ENCODE results near the gene COQ5. TPM values are rescaled to one million over a fixed set of nuclear protein-coding genes. Genes with fewer than 3 reads are reported as not detected.
"Not testable (repeated sequence)": the region's sequence is repeated elsewhere in the genome, so short reads cannot be mapped to it uniquely, and the experiment has no call there.

COQ5 gene
- polyA plus RNA-seq, 4 donors, result 33.2 to 50.8 (median 41.4) TPM

DNA sequence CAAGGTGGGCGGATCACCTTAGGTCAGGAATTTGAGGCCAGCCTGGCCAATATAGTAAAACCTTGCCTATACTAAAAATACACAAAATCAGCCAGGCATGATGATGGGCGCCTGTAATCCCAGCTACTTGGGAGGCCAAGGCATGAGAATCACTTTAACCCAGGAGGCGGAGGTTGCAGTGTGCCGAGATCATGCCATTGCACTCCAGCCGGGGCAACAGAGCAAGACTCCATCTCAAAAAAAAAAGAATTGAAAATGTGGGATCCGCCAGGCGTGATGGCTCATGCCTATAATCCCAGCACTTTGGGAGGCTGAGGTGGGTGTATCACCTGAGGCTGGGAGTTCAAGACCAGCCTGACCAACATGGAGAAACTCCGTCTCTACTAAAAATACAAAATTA lies 9.6 kb downstream of the COQ5 start:
- not testable (repeated sequence) for FAIRE-seq
- 95 to 99% (median 97%) methylated on average over 7 to 8 of the region's 8 CpGs for whole genome bisulfite sequencing, 3 donors

DNA sequence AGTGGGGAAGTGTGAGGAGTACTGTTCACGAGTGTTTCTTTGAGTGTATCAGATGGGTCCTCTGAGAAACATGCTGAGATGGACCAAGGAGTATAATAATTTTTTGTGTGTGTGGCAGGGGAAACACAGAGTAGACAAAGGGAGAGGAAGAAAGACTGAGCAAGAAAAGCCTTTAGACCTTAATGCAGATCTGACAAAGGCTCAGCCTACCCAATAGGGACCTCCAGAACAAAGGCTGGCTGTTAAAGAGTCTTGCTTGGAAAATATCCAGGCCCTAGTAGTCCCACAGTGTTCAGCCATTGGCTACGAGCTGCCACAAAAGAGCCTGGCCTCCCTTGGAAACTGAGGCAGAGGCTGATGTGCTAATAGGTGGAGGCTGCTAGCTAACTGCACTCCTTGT lies 13.5 kb downstream of the COQ5 start:
- no peaks in the 10 kb centered on the region for H3K9me3 ChIP-seq (ENCODE audit: control insufficient read depth in 2 of 2, insufficient read depth in 1 of 2, low read depth in 1 of 2, low read length in 1 of 2)
- peaks cover 9 to 52% (median 11%) of the 10 kb centered on the region in 3 donors for H3K36me3 ChIP-seq (ENCODE audit: control insufficient read depth in 3 of 3, insufficient read depth in 2 of 3, low read depth in 1 of 3, low read length in 3 of 3)
- DNase-seq (no peak), FAIRE-seq (no peak)
- H3K4me1 ChIP-seq (ENCODE audit: control insufficient read depth in 3 of 3, insufficient read depth in 2 of 3, low read depth in 1 of 3, low read length in 2 of 3), result no peaks in the 10 kb centered on the region
- H3K4me3 ChIP-seq (ENCODE audit: low read depth in 1 of 3, low read length in 3 of 3), result no peak overlapping the region
- WGBS, 3 donors, result 91 to 96% (median 92%) methylated on average over 2 of the region's 2 CpGs
- no peaks in the 10 kb centered on the region for H3K27me3 ChIP-seq (ENCODE audit: control insufficient read depth in 3 of 3, insufficient read depth in 3 of 3, low read length in 3 of 3)
- no peak overlapping the region for H3K27ac ChIP-seq (ENCODE audit: low read depth in 1 of 3, low read length in 2 of 3)

More for the DNA sequence above, 9.6 kb downstream of the COQ5 start:
- not testable (repeated sequence) for H3K4me3 ChIP-seq (ENCODE audit: low read depth in 1 of 3, low read length in 3 of 3); DNase-seq; H3K4me1 ChIP-seq (ENCODE audit: control insufficient read depth in 3 of 3, insufficient read depth in 2 of 3, low read depth in 1 of 3, low read length in 2 of 3); H3K27ac ChIP-seq (ENCODE audit: low read depth in 1 of 3, low read length in 2 of 3); H3K27me3 ChIP-seq (ENCODE audit: control insufficient read depth in 3 of 3, insufficient read depth in 3 of 3, low read length in 3 of 3); H3K9me3 ChIP-seq (ENCODE audit: control insufficient read depth in 2 of 2, insufficient read depth in 1 of 2, low read depth in 1 of 2, low read length in 1 of 2)
- H3K36me3 ChIP-seq (ENCODE audit: control insufficient read depth in 3 of 3, insufficient read depth in 2 of 3, low read depth in 1 of 3, low read length in 3 of 3), result peaks cover 7 to 56% (median 7%) of the 10 kb centered on the region in 3 donors

DNA sequence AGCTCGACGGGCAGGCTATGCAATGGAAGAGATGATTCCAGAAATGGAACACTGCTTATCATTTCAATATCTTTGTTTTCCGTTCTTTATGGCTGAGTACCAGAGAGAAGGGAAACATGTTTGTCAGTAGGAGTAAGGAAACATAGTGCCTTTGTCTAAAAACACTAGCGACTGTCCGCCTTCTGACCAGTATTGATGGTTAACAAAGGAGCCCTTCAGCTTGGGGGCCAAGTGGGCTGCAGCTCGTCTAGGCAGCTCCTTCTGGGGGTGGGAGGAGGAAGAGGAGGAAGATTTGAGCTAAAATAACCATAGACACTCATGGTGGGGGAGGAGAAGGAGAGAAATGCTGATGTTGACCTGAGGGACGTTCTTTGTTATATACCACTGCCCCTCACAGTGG lies 15.0 kb downstream of the COQ5 start:
- 89 to 92% (median 92%) methylated on average over 7 of the region's 7 CpGs for WGBS, 3 donors
- FAIRE-seq (no peak), DNase-seq (no peak)
- no peak overlapping the region for H3K27ac ChIP-seq (ENCODE audit: low read depth in 1 of 3, low read length in 2 of 3)
- no peaks in the 10 kb centered on the region for H3K27me3 ChIP-seq (ENCODE audit: control insufficient read depth in 3 of 3, insufficient read depth in 3 of 3, low read length in 3 of 3)
- H3K4me3 ChIP-seq (ENCODE audit: low read depth in 1 of 3, low read length in 3 of 3), result no peak overlapping the region
- no peaks in the 10 kb centered on the region for H3K4me1 ChIP-seq (ENCODE audit: control insufficient read depth in 3 of 3, insufficient read depth in 2 of 3, low read depth in 1 of 3, low read length in 2 of 3)
- H3K36me3 ChIP-seq (ENCODE audit: control insufficient read depth in 3 of 3, insufficient read depth in 2 of 3, low read depth in 1 of 3, low read length in 3 of 3), result peaks cover 11 to 51% (median 15%) of the 10 kb centered on the region in 3 donors
- H3K9me3 ChIP-seq (ENCODE audit: control insufficient read depth in 2 of 2, insufficient read depth in 1 of 2, low read depth in 1 of 2, low read length in 1 of 2), result no peaks in the 10 kb centered on the region

DNA sequence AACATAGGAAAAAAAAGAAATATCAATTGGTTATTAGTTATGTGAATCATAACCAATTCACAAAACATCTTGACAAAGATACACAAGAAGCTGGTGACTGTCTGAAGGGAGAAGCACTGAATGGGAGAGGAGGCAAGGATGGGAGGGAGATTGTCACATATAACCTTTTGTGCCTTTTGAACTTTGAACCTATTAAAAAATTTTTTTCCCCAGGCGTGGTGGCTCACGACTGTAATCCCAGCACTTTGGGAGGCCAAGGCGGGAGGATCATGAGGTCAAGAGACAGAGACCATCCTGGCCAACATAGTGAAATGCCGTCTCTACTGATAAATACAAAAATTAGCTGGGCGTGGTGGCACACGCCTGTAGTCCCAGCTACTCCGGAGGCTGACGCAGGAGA lies 20.4 kb downstream of the COQ5 start:
- FAIRE-seq (no peak), DNase-seq (peak in 1 of 2 donors; percentile 8)
- Histone ChIP-seq H3K9me3 (ENCODE audit: control insufficient read depth in 2 of 2, insufficient read depth in 1 of 2, low read depth in 1 of 2, low read length in 1 of 2) (no peaks in the 10 kb centered on the region), H3K27me3 (ENCODE audit: control insufficient read depth in 3 of 3, insufficient read depth in 3 of 3, low read length in 3 of 3) (no peaks in the 10 kb centered on the region), H3K27ac (ENCODE audit: low read depth in 1 of 3, low read length in 2 of 3) (no peak overlapping the region), H3K4me1 (ENCODE audit: control insufficient read depth in 3 of 3, insufficient read depth in 2 of 3, low read depth in 1 of 3, low read length in 2 of 3) (no peaks in the 10 kb centered on the region), H3K4me3 (ENCODE audit: low read depth in 1 of 3, low read length in 3 of 3) (no peak overlapping the region), H3K36me3 (ENCODE audit: control insufficient read depth in 3 of 3, insufficient read depth in 2 of 3, low read depth in 1 of 3, low read length in 3 of 3) (peaks cover 0 to 43% (median 11%) of the 10 kb centered on the region in 3 donors)
- WGBS, 3 donors, result 68 to 88% (median 77%) methylated on average over 8 of the region's 8 CpGs

DNA sequence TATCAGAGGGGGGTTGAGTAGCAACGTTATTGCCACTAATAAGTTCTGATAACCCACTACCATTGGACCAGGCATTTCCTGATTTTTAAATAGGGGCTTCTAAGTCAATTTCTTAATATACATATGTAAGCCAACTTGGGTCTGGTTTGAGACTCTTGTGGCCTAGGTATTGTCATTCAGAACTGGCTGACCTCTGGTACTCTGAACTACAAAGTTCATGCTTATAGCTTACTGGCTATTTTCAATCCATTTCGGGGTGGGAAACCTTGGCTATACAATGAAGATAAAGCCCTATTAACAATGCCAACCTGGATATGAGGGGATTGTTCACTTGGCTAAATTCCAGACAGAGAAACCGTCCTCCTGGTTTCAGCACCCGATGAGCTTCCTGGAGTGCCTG lies 24.4 kb downstream of the COQ5 start:
- Histone ChIP-seq H3K9me3 (ENCODE audit: control insufficient read depth in 2 of 2, insufficient read depth in 1 of 2, low read depth in 1 of 2, low read length in 1 of 2) (no peaks in the 10 kb centered on the region), H3K4me1 (ENCODE audit: control insufficient read depth in 3 of 3, insufficient read depth in 2 of 3, low read depth in 1 of 3, low read length in 2 of 3) (no peaks in the 10 kb centered on the region), H3K27me3 (ENCODE audit: control insufficient read depth in 3 of 3, insufficient read depth in 3 of 3, low read length in 3 of 3) (no peaks in the 10 kb centered on the region), H3K4me3 (ENCODE audit: low read depth in 1 of 3, low read length in 3 of 3) (no peak overlapping the region), H3K27ac (ENCODE audit: low read depth in 1 of 3, low read length in 2 of 3) (no peak overlapping the region), H3K36me3 (ENCODE audit: control insufficient read depth in 3 of 3, insufficient read depth in 2 of 3, low read depth in 1 of 3, low read length in 3 of 3) (peaks cover 4 to 43% (median 11%) of the 10 kb centered on the region in 3 donors)
- 81 to 89% (median 85%) methylated on average over 4 of the region's 4 CpGs for WGBS, 3 donors
- FAIRE-seq (no peak), DNase-seq (no peak)

DNA sequence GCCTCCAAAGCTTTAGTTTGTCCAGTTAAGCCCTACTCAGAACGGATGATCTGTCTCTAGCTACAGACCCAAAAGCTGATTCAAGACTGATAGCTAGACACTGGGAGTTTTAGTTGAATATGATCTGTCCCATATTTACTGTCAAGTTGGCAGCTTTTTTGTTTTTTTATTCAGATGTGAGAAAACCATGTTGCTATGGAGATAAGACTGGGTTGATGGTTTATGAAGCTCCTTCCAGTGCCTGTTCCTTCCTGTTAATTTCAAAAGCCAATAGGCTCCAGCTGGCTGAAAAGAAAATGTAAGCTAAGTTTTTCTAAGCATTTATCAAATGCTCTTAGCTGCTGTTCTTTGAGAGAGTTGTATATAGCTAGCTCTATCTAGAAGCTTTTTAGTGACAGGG lies 28.4 kb downstream of the COQ5 start:
- no peak overlapping the region for H3K4me3 ChIP-seq (ENCODE audit: low read depth in 1 of 3, low read length in 3 of 3)
- FAIRE-seq, result no peak
- H3K27ac ChIP-seq (ENCODE audit: low read depth in 1 of 3, low read length in 2 of 3), result no peak overlapping the region
- no peaks in the 10 kb centered on the region for H3K27me3 ChIP-seq (ENCODE audit: control insufficient read depth in 3 of 3, insufficient read depth in 3 of 3, low read length in 3 of 3)
- H3K9me3 ChIP-seq (ENCODE audit: control insufficient read depth in 2 of 2, insufficient read depth in 1 of 2, low read depth in 1 of 2, low read length in 1 of 2), result no peaks in the 10 kb centered on the region
- no peak for DNase-seq
- peaks cover 0 to 5% (median 0%) of the 10 kb centered on the region in 3 donors for H3K4me1 ChIP-seq (ENCODE audit: control insufficient read depth in 3 of 3, insufficient read depth in 2 of 3, low read depth in 1 of 3, low read length in 2 of 3)
- peaks cover 4 to 24% (median 9%) of the 10 kb centered on the region in 3 donors for H3K36me3 ChIP-seq (ENCODE audit: control insufficient read depth in 3 of 3, insufficient read depth in 2 of 3, low read depth in 1 of 3, low read length in 3 of 3)
- 70 to 79% (median 72%) methylated on average over 1 of the region's 1 CpG for WGBS, 3 donors

DNA sequence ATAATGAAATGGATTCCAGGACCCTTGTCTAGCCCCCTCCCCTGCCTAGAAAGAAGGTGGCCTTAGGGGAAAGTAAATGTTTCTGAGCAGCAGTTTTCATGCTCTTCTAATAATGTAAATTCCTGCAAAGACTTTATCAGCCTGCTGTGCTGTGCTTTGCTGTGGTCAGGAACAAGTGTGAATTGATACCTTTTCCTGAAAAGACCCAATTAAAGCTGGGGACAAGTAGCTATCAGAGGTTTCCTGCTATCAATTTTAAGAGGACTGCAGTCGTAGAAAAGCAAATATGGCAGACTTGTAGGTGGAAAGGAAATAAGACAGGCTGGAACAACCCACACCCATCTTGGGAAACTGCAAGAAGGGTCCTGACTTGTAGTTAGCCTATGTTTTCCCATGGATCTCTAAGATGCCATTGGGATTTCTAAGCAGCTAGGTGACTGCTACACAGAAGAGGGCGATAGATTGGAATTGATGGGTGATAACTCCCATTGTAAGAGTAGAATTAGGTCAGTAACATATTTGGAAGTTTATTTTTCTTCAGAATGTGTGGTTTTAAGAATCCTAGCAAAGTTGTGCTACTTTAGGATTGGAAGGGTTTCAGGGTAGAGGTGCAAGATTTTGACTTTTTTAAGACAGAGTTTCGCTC lies 30.0 kb downstream of the COQ5 start:
- Histone ChIP-seq H3K27ac (ENCODE audit: low read depth in 1 of 3, low read length in 2 of 3) (no peak overlapping the region), H3K9me3 (ENCODE audit: control insufficient read depth in 2 of 2, insufficient read depth in 1 of 2, low read depth in 1 of 2, low read length in 1 of 2) (no peaks in the 10 kb centered on the region), H3K36me3 (ENCODE audit: control insufficient read depth in 3 of 3, insufficient read depth in 2 of 3, low read depth in 1 of 3, low read length in 3 of 3) (peaks cover 4 to 18% (median 4%) of the 10 kb centered on the region in 3 donors), H3K4me3 (ENCODE audit: low read depth in 1 of 3, low read length in 3 of 3) (no peak overlapping the region), H3K4me1 (ENCODE audit: control insufficient read depth in 3 of 3, insufficient read depth in 2 of 3, low read depth in 1 of 3, low read length in 2 of 3) (peaks cover 0 to 14% (median 0%) of the 10 kb centered on the region in 3 donors), H3K27me3 (ENCODE audit: control insufficient read depth in 3 of 3, insufficient read depth in 3 of 3, low read length in 3 of 3) (no peaks in the 10 kb centered on the region)
- no peak for DNase-seq
- no peak for FAIRE-seq
- WGBS, 3 donors, result 80 to 88% (median 83%) methylated on average over 3 of the region's 3 CpGs

DNA sequence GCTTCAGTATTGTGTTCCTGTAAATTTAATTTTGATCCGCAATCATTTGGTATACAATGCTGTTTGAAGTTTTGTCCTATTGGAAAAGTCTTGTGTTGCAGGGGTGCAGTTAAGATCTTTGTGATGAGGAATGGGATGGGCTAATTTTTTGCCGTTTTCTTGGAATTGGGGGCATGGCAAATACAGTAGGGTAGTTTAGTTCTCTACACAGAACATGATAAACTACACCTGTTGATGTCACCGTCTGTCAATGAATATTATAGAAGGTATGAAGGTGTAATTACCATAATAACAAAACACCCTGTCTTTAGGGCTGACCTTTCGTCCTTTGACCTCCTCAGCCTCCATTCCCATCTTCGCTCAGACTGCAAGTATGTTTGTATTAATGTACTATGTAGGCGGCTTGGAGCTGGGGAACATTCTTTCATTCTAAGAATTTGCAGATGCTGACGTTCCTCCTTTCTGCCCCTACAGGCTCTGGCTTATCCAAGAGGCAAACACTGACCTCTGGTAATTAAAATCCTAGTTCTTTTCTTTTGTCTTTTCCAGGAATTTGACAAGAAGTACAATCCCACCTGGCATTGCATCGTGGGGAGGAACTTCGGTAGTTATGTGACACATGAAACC lies 31.3 kb downstream of the COQ5 start:
- Histone ChIP-seq H3K27me3 (ENCODE audit: control insufficient read depth in 3 of 3, insufficient read depth in 3 of 3, low read length in 3 of 3) (no peaks in the 10 kb centered on the region), H3K4me1 (ENCODE audit: control insufficient read depth in 3 of 3, insufficient read depth in 2 of 3, low read depth in 1 of 3, low read length in 2 of 3) (peaks cover 0 to 14% (median 0%) of the 10 kb centered on the region in 3 donors), H3K27ac (ENCODE audit: low read depth in 1 of 3, low read length in 2 of 3) (no peak overlapping the region), H3K36me3 (ENCODE audit: control insufficient read depth in 3 of 3, insufficient read depth in 2 of 3, low read depth in 1 of 3, low read length in 3 of 3) (peaks cover 1 to 13% (median 2%) of the 10 kb centered on the region in 3 donors), H3K4me3 (ENCODE audit: low read depth in 1 of 3, low read length in 3 of 3) (peak overlapping the region in 2 of 3 donors; percentile 88 to 95), H3K9me3 (ENCODE audit: control insufficient read depth in 2 of 2, insufficient read depth in 1 of 2, low read depth in 1 of 2, low read length in 1 of 2) (no peaks in the 10 kb centered on the region)
- no peak for FAIRE-seq
- peak in 1 of 2 donors; percentile 45 for DNase-seq
- WGBS, 3 donors, result 11 to 20% (median 20%) methylated on average over 9 of the region's 9 CpGs

All from small intestine (tissue), 7 donors.